ENCODE data around the gene EEFSEC.

The EEFSEC gene

DNA sequence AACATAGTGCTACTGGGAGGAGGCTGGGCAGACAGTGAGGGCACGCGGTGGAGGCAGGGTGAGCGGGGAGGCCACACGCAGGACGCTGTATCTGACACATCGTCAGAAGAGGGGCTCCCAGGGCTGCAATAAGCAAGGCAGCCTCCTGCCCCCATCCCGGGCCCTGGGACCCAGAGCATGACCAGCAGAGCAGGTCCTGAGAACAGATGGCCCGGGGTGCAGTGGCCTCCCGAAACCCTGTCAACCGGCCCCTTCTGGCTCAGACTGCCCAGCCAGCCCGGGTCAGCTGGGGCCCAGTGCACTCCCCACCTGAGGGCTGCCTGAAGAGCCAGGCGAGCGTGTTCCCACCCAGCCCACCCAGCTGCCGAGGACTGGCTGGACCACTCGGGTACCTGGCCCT is 276.0 kb downstream of the EEFSEC start:
- TF ChIP-seq, protein P1, sequence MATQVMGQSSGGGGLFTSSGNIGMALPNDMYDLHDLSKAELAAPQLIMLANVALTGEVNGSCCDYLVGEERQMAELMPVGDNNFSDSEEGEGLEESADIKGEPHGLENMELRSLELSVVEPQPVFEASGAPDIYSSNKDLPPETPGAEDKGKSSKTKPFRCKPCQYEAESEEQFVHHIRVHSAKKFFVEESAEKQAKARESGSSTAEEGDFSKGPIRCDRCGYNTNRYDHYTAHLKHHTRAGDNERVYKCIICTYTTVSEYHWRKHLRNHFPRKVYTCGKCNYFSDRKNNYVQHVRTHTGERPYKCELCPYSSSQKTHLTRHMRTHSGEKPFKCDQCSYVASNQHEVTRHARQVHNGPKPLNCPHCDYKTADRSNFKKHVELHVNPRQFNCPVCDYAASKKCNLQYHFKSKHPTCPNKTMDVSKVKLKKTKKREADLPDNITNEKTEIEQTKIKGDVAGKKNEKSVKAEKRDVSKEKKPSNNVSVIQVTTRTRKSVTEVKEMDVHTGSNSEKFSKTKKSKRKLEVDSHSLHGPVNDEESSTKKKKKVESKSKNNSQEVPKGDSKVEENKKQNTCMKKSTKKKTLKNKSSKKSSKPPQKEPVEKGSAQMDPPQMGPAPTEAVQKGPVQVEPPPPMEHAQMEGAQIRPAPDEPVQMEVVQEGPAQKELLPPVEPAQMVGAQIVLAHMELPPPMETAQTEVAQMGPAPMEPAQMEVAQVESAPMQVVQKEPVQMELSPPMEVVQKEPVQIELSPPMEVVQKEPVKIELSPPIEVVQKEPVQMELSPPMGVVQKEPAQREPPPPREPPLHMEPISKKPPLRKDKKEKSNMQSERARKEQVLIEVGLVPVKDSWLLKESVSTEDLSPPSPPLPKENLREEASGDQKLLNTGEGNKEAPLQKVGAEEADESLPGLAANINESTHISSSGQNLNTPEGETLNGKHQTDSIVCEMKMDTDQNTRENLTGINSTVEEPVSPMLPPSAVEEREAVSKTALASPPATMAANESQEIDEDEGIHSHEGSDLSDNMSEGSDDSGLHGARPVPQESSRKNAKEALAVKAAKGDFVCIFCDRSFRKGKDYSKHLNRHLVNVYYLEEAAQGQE (IDR thresholded peaks at IDR 0.05; ENCODE audit: insufficient replicate concordance, low read depth): no peak
- no peak for TF ChIP-seq POLR2AphosphoS5 (IDR thresholded peaks at IDR 0.05; ENCODE audit: low read depth)
- TF ChIP-seq, protein P2, sequence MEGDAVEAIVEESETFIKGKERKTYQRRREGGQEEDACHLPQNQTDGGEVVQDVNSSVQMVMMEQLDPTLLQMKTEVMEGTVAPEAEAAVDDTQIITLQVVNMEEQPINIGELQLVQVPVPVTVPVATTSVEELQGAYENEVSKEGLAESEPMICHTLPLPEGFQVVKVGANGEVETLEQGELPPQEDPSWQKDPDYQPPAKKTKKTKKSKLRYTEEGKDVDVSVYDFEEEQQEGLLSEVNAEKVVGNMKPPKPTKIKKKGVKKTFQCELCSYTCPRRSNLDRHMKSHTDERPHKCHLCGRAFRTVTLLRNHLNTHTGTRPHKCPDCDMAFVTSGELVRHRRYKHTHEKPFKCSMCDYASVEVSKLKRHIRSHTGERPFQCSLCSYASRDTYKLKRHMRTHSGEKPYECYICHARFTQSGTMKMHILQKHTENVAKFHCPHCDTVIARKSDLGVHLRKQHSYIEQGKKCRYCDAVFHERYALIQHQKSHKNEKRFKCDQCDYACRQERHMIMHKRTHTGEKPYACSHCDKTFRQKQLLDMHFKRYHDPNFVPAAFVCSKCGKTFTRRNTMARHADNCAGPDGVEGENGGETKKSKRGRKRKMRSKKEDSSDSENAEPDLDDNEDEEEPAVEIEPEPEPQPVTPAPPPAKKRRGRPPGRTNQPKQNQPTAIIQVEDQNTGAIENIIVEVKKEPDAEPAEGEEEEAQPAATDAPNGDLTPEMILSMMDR (IDR thresholded peaks at IDR 0.05; ENCODE audit: insufficient read depth, low read length): no peak
- TF ChIP-seq SPI1 (IDR thresholded peaks at IDR 0.05; ENCODE audit: borderline replicate concordance, low read depth): no peak
- TF ChIP-seq GABPA (IDR thresholded peaks at IDR 0.05; ENCODE audit: low read depth): no peak
- no peak overlapping the region for H3K27ac ChIP-seq (replicated peaks)
- no peak overlapping the region for H3K4me3 ChIP-seq (replicated peaks; ENCODE audit: insufficient read depth, low read length)
- H3K27me3 ChIP-seq (ENCODE audit: insufficient read depth, poor library complexity, severe bottlenecking): peaks cover 10% of the 10 kb centered on the region
- DNase-seq (ENCODE audit: low read depth in 1 of 2, low spot score in 1 of 2): no peak

DNA sequence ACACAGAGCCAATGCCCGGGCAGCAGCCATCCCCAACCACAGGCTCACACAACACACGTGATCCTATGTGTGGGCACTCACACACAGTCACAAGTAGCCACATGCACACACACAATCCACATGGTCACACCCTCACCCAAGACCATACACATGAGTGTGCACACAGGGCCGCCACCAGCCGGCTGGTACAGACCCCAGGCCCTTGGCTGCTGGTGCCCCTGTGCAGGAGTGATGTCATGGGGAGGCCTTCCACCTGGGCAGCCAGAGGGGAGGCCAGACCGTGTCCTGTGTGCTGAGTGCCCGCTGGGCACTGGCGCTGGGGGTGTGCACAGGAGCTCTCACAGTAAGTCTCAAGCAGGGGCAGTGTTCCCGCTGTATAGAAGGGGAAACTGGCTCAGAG is 276.5 kb downstream of the EEFSEC start:
- no peak for DNase-seq (ENCODE audit: low read depth in 1 of 2, low spot score in 1 of 2)
- Histone ChIP-seq H3K27ac (replicated peaks) (no peak overlapping the region), H3K27me3 (ENCODE audit: insufficient read depth, poor library complexity, severe bottlenecking) (peaks cover 10% of the 10 kb centered on the region), H3K4me3 (replicated peaks; ENCODE audit: insufficient read depth, low read length) (no peak overlapping the region)
- TF ChIP-seq GABPA (IDR thresholded peaks at IDR 0.05; ENCODE audit: low read depth): no peak

DNA sequence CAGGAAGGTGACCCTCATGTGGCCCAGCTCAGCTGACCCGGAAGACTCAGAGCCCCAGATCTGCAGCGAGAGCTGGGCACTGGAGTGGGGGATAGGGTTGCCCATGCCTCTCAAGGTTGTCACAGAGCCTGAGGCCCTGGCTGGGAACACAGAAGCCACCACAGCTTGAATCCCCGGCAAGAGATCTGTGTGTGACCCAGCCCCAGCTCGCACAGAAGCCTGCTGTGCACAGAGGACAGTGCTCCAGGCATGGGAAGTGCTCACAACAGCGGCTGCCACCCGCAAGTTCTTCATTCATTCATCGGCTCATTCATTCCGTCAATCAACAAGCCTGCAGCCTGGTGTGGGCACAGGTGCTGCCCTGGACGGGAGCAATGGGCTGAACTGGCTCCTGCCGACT is 277.0 kb downstream of the EEFSEC start:
- Histone ChIP-seq H3K4me3 (replicated peaks; ENCODE audit: insufficient read depth, low read length) (no peak overlapping the region), H3K27ac (replicated peaks) (no peak overlapping the region), H3K27me3 (ENCODE audit: insufficient read depth, poor library complexity, severe bottlenecking) (peaks cover 10% of the 10 kb centered on the region)
- TF ChIP-seq GABPA (IDR thresholded peaks at IDR 0.05; ENCODE audit: low read depth): no peak
- TF ChIP-seq, protein P2 (IDR thresholded peaks at IDR 0.05; ENCODE audit: insufficient read depth, low read length): no peak
- TF ChIP-seq, protein P1 (IDR thresholded peaks at IDR 0.05; ENCODE audit: insufficient replicate concordance, low read depth): no peak
- no peak for TF ChIP-seq POLR2AphosphoS5 (IDR thresholded peaks at IDR 0.05; ENCODE audit: low read depth)
- no peak for TF ChIP-seq SPI1 (IDR thresholded peaks at IDR 0.05; ENCODE audit: borderline replicate concordance, low read depth)
- no peak for DNase-seq (ENCODE audit: low read depth in 1 of 2, low spot score in 1 of 2)

DNA sequence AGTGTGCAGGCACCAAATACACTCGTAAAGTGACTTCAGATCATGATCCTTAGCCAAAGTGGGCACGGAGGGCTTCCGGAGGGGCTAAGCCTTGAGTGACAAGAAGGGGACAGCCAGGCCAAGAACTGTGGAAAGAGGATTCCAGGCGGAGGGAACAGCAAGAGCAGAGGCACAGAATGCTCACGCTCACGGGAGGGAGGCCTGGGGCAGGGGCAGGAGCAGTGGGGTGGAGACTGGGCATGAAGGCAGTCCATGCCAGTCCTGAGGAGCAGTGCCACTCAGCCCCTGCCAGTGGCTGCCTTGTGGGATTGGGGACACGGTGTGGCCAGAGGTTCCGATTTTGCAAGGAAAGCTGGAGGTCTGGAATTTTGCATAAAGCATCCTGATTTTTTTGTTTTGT is 277.4 kb downstream of the EEFSEC start:
- Histone ChIP-seq H3K27me3 (ENCODE audit: insufficient read depth, poor library complexity, severe bottlenecking) (peaks cover 10% of the 10 kb centered on the region), H3K27ac (replicated peaks) (no peak overlapping the region), H3K4me3 (replicated peaks; ENCODE audit: insufficient read depth, low read length) (no peak overlapping the region)
- no peak for DNase-seq (ENCODE audit: low read depth in 1 of 2, low spot score in 1 of 2)
- TF ChIP-seq SPI1 (IDR thresholded peaks at IDR 0.05; ENCODE audit: borderline replicate concordance, low read depth) (no peak), GABPA (IDR thresholded peaks at IDR 0.05; ENCODE audit: low read depth) (no peak), POLR2AphosphoS5 (IDR thresholded peaks at IDR 0.05; ENCODE audit: low read depth) (no peak)
- TF ChIP-seq, protein P1 (IDR thresholded peaks at IDR 0.05; ENCODE audit: insufficient replicate concordance, low read depth): no peak
- TF ChIP-seq, protein P2 (IDR thresholded peaks at IDR 0.05; ENCODE audit: insufficient read depth, low read length): no peak

All from HL-60 (cell line).